Prostate gland (tissue), 2 donors: ENCODE measurements around the gene DMXL1.

Experiments used
- POLR2A ChIP-seq: fragments of 450-650 bp; IDR thresholded peaks from one replicate; pipeline ENCODE4 v1.6.1; 2016; ENCODE audit warnings: antibody characterized with exemption, mild to moderate bottlenecking
- POLR2AphosphoS5 ChIP-seq: sonication (generic); formaldehyde crosslinking; IDR thresholded peaks from one replicate; pipeline ENCODE4 v1.6.1; 2017; ENCODE audit warnings: antibody characterized with exemption
- TF ChIP-seq, protein P1 (sequence below), 4 experiments: fragments of 200-600 bp in 2 of 4; fragments of 450-650 bp in 2 of 4; sonication (generic) in 2 of 4; IDR thresholded peaks; 1 replicate in 3 of 4; 2 replicates in 1 of 4; pipeline ENCODE4 v1.5.1; 2016 to 2019; ENCODE audit warnings: antibody characterized with exemption in 4 of 4, mild to moderate bottlenecking in 2 of 4, moderate library complexity in 2 of 4

DNA sequence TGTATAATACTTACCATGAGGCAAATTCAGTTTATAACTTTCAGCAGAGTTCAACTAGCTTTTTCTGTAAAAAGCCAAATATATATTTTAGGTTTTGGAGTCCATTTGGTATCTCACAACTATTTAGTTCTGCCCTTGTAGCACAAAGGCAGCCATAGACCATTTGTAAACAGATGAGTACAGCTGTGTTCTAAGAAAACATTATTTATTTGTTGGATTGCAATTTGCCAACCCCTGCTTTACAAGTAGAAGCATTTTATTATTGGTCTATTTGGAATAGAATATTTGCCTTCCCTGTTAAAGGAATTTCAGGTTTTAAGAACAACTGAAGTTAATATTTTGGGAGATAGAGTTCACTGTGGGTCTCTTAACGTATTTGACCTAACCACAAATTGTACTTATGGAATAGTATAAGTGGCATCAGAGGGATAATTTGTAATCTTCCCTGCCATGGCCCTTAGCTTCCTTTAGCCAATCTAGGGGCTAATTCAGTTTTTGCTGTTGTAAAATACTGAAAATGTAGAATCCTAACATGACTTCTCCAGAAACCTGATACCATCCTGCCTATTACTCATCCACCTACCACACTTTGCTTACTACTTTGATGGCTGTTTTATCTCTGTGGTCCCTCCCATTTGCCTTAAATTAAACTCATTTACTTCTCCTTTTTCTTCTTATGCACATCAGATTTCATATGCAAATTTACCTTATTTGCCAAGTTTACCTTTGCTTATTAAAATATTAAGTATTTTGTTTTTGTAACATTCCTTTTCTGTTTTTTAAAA is 109.2 kb downstream of the DMXL1 start:
- TF ChIP-seq, protein P1, sequence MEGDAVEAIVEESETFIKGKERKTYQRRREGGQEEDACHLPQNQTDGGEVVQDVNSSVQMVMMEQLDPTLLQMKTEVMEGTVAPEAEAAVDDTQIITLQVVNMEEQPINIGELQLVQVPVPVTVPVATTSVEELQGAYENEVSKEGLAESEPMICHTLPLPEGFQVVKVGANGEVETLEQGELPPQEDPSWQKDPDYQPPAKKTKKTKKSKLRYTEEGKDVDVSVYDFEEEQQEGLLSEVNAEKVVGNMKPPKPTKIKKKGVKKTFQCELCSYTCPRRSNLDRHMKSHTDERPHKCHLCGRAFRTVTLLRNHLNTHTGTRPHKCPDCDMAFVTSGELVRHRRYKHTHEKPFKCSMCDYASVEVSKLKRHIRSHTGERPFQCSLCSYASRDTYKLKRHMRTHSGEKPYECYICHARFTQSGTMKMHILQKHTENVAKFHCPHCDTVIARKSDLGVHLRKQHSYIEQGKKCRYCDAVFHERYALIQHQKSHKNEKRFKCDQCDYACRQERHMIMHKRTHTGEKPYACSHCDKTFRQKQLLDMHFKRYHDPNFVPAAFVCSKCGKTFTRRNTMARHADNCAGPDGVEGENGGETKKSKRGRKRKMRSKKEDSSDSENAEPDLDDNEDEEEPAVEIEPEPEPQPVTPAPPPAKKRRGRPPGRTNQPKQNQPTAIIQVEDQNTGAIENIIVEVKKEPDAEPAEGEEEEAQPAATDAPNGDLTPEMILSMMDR (IDR thresholded peaks at IDR 0.05) = no peak
- TF ChIP-seq POLR2AphosphoS5 (peak; percentile 54), POLR2A (no peak)
